ENCODE results near the gene SHROOM3.

GRCh38 chr4:76463568-76463967, 28.5 kb downstream of the SHROOM3 start:
- no peak for TF ChIP-seq ELF4 (IDR thresholded peaks at IDR 0.05)
- no peak for TF ChIP-seq L3MBTL2 (conservative IDR thresholded peaks at IDR 0.05)
- TF ChIP-seq BHLHE40 (IDR thresholded peaks at IDR 0.05; ENCODE audit: borderline replicate concordance) = no peak
- no peak for TF ChIP-seq HDGF (IDR thresholded peaks at IDR 0.05; ENCODE audit: borderline replicate concordance)
- no peak for TF ChIP-seq SP1 (IDR thresholded peaks at IDR 0.05)
- TF ChIP-seq ZNF384 (IDR thresholded peaks at IDR 0.05) = no peak
- TF ChIP-seq CTBP1 (IDR thresholded peaks at IDR 0.05; ENCODE audit: borderline replicate concordance) = no peak
- TF ChIP-seq FOXA1 (IDR thresholded peaks at IDR 0.05) = no peak
- TF ChIP-seq TARDBP (IDR thresholded peaks at IDR 0.05) = no peak
